HUES48 (cell line): Measurements from ENCODE around the gene ZNF385A.

ENCODE experiments used
- H3K27ac ChIP-seq: one replicate; pipeline ENCODE4 v1.7.0; 2013; ENCODE audit warnings: low read depth, low read length, inconsistent platforms
- H3K27me3 ChIP-seq: 2 replicates; pipeline ENCODE4 v1.6.1; 2013; ENCODE audit warnings: mild to moderate bottlenecking, low read length; ENCODE audit not compliant: control insufficient read depth, insufficient read depth
- H3K36me3 ChIP-seq: 2 replicates; pipeline ENCODE4 v1.6.1; 2013; ENCODE audit warnings: low read length; ENCODE audit not compliant: control insufficient read depth, insufficient read depth
- H3K4me1 ChIP-seq: 2 replicates; pipeline ENCODE4 v1.6.1; 2013; ENCODE audit warnings: mild to moderate bottlenecking, low read length; ENCODE audit not compliant: control insufficient read depth, insufficient read depth
- H3K4me3 ChIP-seq: 2 replicates; pipeline ENCODE4 v1.5.1; 2013; ENCODE audit warnings: mild to moderate bottlenecking, low read depth, low read length
- H3K9ac ChIP-seq: 2 replicates; pipeline ENCODE4 v1.6.1; 2013; ENCODE audit warnings: mild to moderate bottlenecking, low read depth, low read length, moderate library complexity
- H3K9me3 ChIP-seq: 2 replicates; pipeline ENCODE4 v1.6.1; 2013; ENCODE audit warnings: low read length; ENCODE audit not compliant: control insufficient read depth, insufficient read depth

The ZNF385A gene

GRCh38 chr12:54352022-54352531, 32.5 kb downstream of the ZNF385A start:
- Histone ChIP-seq H3K9me3 (no peaks in the 10 kb centered on the region), H3K27me3 (0 out of 2 replicates have a peak, but pooled peaks cover 5% of the 10 kb centered on the region), H3K4me3 (peak overlapping the region; percentile 69), H3K36me3 (peaks cover 31% of the 10 kb centered on the region), H3K4me1 (peaks cover 61% of the 10 kb centered on the region), H3K9ac (peak overlapping the region; percentile 33; the same call in 1 of the 2 replicates), H3K27ac (peak overlapping the region; percentile 77)

- Histone ChIP-seq H3K4me1 (peaks cover 53% of the 10 kb centered on the region), H3K27me3 (0 out of 2 replicates have a peak, but pooled peaks cover 5% of the 10 kb centered on the region), H3K27ac (peak overlapping the region; percentile 51), H3K9ac (peak overlapping the region; percentile 33; the same call in 1 of the 2 replicates), H3K9me3 (no peaks in the 10 kb centered on the region), H3K4me3 (peak overlapping the region; percentile 69), H3K36me3 (peaks cover 37% of the 10 kb centered on the region)
These were observed 33.2 kb downstream of the ZNF385A start for GRCh38 chr12:54351341-54351740.

GRCh38 chr12:54350743-54351142, 33.8 kb downstream of the ZNF385A start:
- Histone ChIP-seq H3K9me3 (no peaks in the 10 kb centered on the region), H3K9ac (no peak overlapping the region), H3K27me3 (0 out of 2 replicates have a peak, but pooled peaks cover 5% of the 10 kb centered on the region), H3K4me1 (peaks cover 47% of the 10 kb centered on the region), H3K4me3 (no peak overlapping the region), H3K27ac (peak overlapping the region; percentile 0), H3K36me3 (peaks cover 41% of the 10 kb centered on the region)

GRCh38 chr12:54349679-54350078, 34.9 kb downstream of the ZNF385A start:
- H3K27ac ChIP-seq: no peak overlapping the region
- H3K36me3 ChIP-seq: peaks cover 50% of the 10 kb centered on the region
- no peak overlapping the region for H3K4me3 ChIP-seq
- no peak overlapping the region for H3K9ac ChIP-seq
- no peaks in the 10 kb centered on the region for H3K9me3 ChIP-seq
- H3K27me3 ChIP-seq: 0 out of 2 replicates have a peak, but pooled peaks cover 5% of the 10 kb centered on the region
- H3K4me1 ChIP-seq: peaks cover 37% of the 10 kb centered on the region

- H3K4me3 ChIP-seq: no peak overlapping the region
- peaks cover 36% of the 10 kb centered on the region for H3K4me1 ChIP-seq
- H3K27me3 ChIP-seq: 0 out of 2 replicates have a peak, but pooled peaks cover 5% of the 10 kb centered on the region
- no peak overlapping the region for H3K9ac ChIP-seq
- peaks cover 50% of the 10 kb centered on the region for H3K36me3 ChIP-seq
- H3K9me3 ChIP-seq: no peaks in the 10 kb centered on the region
- H3K27ac ChIP-seq: no peak overlapping the region
These were observed 35.5 kb downstream of the ZNF385A start for GRCh38 chr12:54349036-54349435.

GRCh38 chr12:54341378-54342300, 42.9 kb downstream of the ZNF385A start:
- H3K4me1 ChIP-seq: no peaks in the 10 kb centered on the region
- H3K27ac ChIP-seq: peak overlapping the region; percentile 37
- no peaks in the 10 kb centered on the region for H3K27me3 ChIP-seq
- no peak overlapping the region for H3K9ac ChIP-seq
- no peaks in the 10 kb centered on the region for H3K9me3 ChIP-seq
- no peak overlapping the region for H3K4me3 ChIP-seq
- peaks cover 52% of the 10 kb centered on the region for H3K36me3 ChIP-seq

- Histone ChIP-seq H3K4me3 (no peak overlapping the region), H3K9ac (no peak overlapping the region), H3K4me1 (no peaks in the 10 kb centered on the region), H3K27ac (no peak overlapping the region), H3K36me3 (peaks cover 46% of the 10 kb centered on the region), H3K9me3 (no peaks in the 10 kb centered on the region), H3K27me3 (no peaks in the 10 kb centered on the region)
These were observed 43.7 kb downstream of the ZNF385A start for GRCh38 chr12:54340846-54341245.

- Histone ChIP-seq H3K9ac (no peak overlapping the region), H3K27ac (no peak overlapping the region), H3K4me1 (no peaks in the 10 kb centered on the region), H3K27me3 (no peaks in the 10 kb centered on the region), H3K36me3 (peaks cover 35% of the 10 kb centered on the region), H3K9me3 (no peaks in the 10 kb centered on the region), H3K4me3 (no peak overlapping the region)
These were observed 45.7 kb downstream of the ZNF385A start for GRCh38 chr12:54338698-54339296.

- H3K4me3 ChIP-seq: no peak overlapping the region
- no peak overlapping the region for H3K27ac ChIP-seq
- H3K9ac ChIP-seq: no peak overlapping the region
- H3K9me3 ChIP-seq: no peaks in the 10 kb centered on the region
- peaks cover 27% of the 10 kb centered on the region for H3K36me3 ChIP-seq
- H3K27me3 ChIP-seq: no peaks in the 10 kb centered on the region
- no peaks in the 10 kb centered on the region for H3K4me1 ChIP-seq
These were observed 46.5 kb downstream of the ZNF385A start for GRCh38 chr12:54337854-54338650.

GRCh38 chr12:54337280-54337842, 47.2 kb downstream of the ZNF385A start:
- no peaks in the 10 kb centered on the region for H3K9me3 ChIP-seq
- peaks cover 20% of the 10 kb centered on the region for H3K36me3 ChIP-seq
- H3K9ac ChIP-seq: no peak overlapping the region
- no peaks in the 10 kb centered on the region for H3K4me1 ChIP-seq
- no peak overlapping the region for H3K27ac ChIP-seq
- no peak overlapping the region for H3K4me3 ChIP-seq
- H3K27me3 ChIP-seq: no peaks in the 10 kb centered on the region
